GM12873 (cell line): Measurements from ENCODE around the gene CCDC92.

Source experiments
- CTCF ChIP-seq: IDR thresholded peaks from 2 replicates; pipeline ENCODE4 v1.5.1; 2012; ENCODE audit warnings: low read depth, mild to moderate bottlenecking, moderate library complexity, low read length, control low read depth; ENCODE audit not compliant: insufficient read depth; ENCODE audit errors: missing control alignments

CCDC92 gene

GRCh38 chr12:123891516-123892179 is 81.0 kb downstream of the CCDC92 start:
- TF ChIP-seq CTCF = no peak

- TF ChIP-seq CTCF = no peak
These were observed 81.6 kb downstream of the CCDC92 start for GRCh38 chr12:123891011-123891410.

GRCh38 chr12:123890536-123890902 is 82.1 kb downstream of the CCDC92 start:
- TF ChIP-seq CTCF = no peak

- TF ChIP-seq CTCF = no peak
These were observed 82.6 kb downstream of the CCDC92 start for GRCh38 chr12:123889848-123890535.

GRCh38 chr12:123888989-123889388 is 83.6 kb downstream of the CCDC92 start:
- no peak for TF ChIP-seq CTCF

- TF ChIP-seq CTCF = no peak
These were observed 85.6 kb downstream of the CCDC92 start for GRCh38 chr12:123886931-123887582.

- TF ChIP-seq CTCF = no peak
These were observed 86.4 kb downstream of the CCDC92 start for GRCh38 chr12:123886258-123886657.
